PFSK-1 (cell line): ENCODE measurements around the gene TRIM33.

Experiments
- POLR2AphosphoS5 ChIP-seq: IDR thresholded peaks from 2 replicates; pipeline ENCODE4 v1.6.1; 2012; ENCODE audit warnings: low read depth, mild to moderate bottlenecking, control low read depth, low read length, moderate library complexity
- REST ChIP-seq, 2 experiments: IDR thresholded peaks; 2 replicates each; pipeline versions ENCODE4 v1.6.1 to v1.8.0; 2011 to 2012; ENCODE audit warnings: low read depth in 2 of 2, low read length in 2 of 2, control low read depth in 1 of 2, inconsistent platforms in 1 of 2, mild to moderate bottlenecking in 1 of 2, moderate library complexity in 1 of 2; ENCODE audit not compliant: insufficient read depth in 1 of 2

- no peak for TF ChIP-seq POLR2AphosphoS5
- TF ChIP-seq REST (IDR thresholded peaks at IDR 0.05; ENCODE audit: insufficient read depth in 1 of 2, low read depth in 2 of 2, low read length in 2 of 2), result no peak
Measured at GRCh38 chr1:114470681-114471080, 40.3 kb downstream of the TRIM33 start.
